ENCODE measurements around the gene GRID2.
"Not testable (repeated sequence)": the region's sequence is repeated elsewhere in the genome, so short reads cannot be mapped to it uniquely, and the experiment has no call there.

Gene GRID2

DNA sequence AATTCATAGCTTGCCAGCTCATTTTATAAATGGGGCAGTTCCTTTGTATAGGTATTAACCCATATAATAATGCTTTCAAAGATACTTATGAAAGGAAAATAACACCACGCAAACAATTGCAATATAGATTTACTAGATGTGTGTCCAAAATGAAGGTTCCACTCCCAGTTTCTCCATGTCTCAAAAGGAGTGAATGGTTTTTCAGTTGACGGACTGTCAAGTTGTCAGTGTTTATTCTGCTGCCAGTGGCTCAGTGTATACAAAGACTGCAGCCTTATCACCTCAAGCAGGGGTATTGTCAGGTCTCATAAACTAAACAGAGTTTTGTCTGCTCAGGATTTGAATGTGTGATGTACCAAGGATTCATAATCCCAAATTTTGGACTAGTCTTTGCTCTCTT lies 939.5 kb downstream of the GRID2 start:
- H3K9me3 ChIP-seq (ENCODE audit: insufficient read depth, low read depth, low read length), result no peaks in the 10 kb centered on the region
- 96% methylated on average over 2 of the region's 2 CpGs for WGBS
- H3K27me3 ChIP-seq (ENCODE audit: insufficient read depth, low read length), result no peaks in the 10 kb centered on the region
- no peak overlapping the region for H3K4me3 ChIP-seq (ENCODE audit: low read length)
- H3K4me1 ChIP-seq (ENCODE audit: insufficient read depth, low read length), result no peaks in the 10 kb centered on the region
- no peak overlapping the region for H3K27ac ChIP-seq (ENCODE audit: low read depth, low read length)
- no peak overlapping the region for H3K9ac ChIP-seq (ENCODE audit: low read depth, low read length)
- H3K36me3 ChIP-seq (ENCODE audit: insufficient read depth, low read length), result no peaks in the 10 kb centered on the region

DNA sequence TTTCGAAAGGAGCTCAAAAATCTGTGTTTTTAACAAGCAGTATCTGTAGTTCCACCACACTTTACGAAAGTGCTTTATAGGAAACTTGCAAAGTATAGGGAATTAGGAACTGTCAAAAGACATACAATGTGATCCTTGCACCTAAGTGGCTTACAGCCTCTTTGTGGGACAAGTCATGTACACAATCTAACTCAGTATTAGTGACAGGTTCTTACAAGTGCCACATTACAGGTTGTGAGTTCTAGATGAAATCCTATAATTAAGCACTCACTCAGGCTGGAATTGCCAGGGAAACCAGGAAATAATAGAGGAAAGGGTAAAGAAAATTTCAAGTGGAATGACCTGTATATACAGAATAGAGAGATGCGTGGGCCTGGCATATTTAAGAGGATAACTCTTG lies 957.4 kb downstream of the GRID2 start:
- no peak overlapping the region for H3K27ac ChIP-seq (ENCODE audit: low read depth, low read length)
- no peak overlapping the region for H3K4me3 ChIP-seq (ENCODE audit: low read length)
- H3K36me3 ChIP-seq (ENCODE audit: insufficient read depth, low read length), result no peaks in the 10 kb centered on the region
- no peaks in the 10 kb centered on the region for H3K9me3 ChIP-seq (ENCODE audit: insufficient read depth, low read depth, low read length)
- no peaks in the 10 kb centered on the region for H3K4me1 ChIP-seq (ENCODE audit: insufficient read depth, low read length)
- no peaks in the 10 kb centered on the region for H3K27me3 ChIP-seq (ENCODE audit: insufficient read depth, low read length)
- H3K9ac ChIP-seq (ENCODE audit: low read depth, low read length), result no peak overlapping the region
- 99% methylated on average over 3 of the region's 3 CpGs for WGBS

DNA sequence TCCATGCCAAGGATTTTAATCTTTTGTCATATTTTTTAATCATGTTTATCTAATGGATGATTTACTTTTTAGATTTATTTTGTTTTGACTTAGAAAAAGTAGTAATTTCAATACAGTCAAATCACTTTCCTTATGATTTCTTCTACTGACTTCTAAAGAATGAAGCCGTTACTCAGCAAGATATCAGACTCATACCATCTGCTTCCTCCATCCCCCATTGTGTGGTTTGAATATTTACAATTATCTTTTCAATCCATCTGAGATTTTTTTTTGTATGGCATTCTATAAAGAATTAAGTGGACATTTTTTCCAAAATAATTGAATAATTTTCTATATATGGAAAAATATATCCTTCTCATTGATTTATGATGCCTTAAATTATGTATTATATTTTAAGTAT lies 959.4 kb downstream of the GRID2 start:
- 100% methylated on average over 1 of the region's 1 CpG for WGBS
- H3K9ac ChIP-seq (ENCODE audit: low read depth, low read length), result no peak overlapping the region
- H3K36me3 ChIP-seq (ENCODE audit: insufficient read depth, low read length), result no peaks in the 10 kb centered on the region

DNA sequence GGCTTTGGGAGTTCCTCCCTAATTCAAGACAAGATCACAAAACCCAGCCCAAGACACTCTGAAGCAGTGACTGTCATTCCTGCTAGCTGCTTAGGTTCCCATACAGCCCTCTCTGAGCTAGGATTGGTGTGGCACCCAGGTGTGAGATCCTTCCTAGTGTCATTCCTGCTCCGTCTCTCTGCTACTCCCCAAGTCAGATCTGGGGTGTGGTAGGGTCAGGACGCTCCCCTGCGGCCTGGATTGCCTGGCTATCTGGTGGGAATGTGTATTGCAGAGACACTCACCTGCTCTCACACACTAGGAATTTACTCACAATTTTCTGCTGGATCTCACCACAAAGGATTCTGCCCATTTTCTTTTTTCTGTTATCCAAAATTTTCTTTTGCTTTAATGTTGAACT lies 964.0 kb downstream of the GRID2 start:
- Histone ChIP-seq H3K27me3 (ENCODE audit: insufficient read depth, low read length) (no peaks in the 10 kb centered on the region), H3K4me3 (ENCODE audit: low read length) (no peak overlapping the region), H3K27ac (ENCODE audit: low read depth, low read length) (no peak overlapping the region), H3K9ac (ENCODE audit: low read depth, low read length) (no peak overlapping the region), H3K9me3 (ENCODE audit: insufficient read depth, low read depth, low read length) (no peaks in the 10 kb centered on the region), H3K36me3 (ENCODE audit: insufficient read depth, low read length) (no peaks in the 10 kb centered on the region), H3K4me1 (ENCODE audit: insufficient read depth, low read length) (no peaks in the 10 kb centered on the region)
- WGBS, result 100% methylated on average over 1 of the region's 3 CpGs

More for the DNA sequence above, 959.4 kb downstream of the GRID2 start:
- H3K4me3 ChIP-seq (ENCODE audit: low read length), result no peak overlapping the region
- H3K27me3 ChIP-seq (ENCODE audit: insufficient read depth, low read length), result no peaks in the 10 kb centered on the region
- H3K27ac ChIP-seq (ENCODE audit: low read depth, low read length), result no peak overlapping the region
- no peaks in the 10 kb centered on the region for H3K9me3 ChIP-seq (ENCODE audit: insufficient read depth, low read depth, low read length)
- no peaks in the 10 kb centered on the region for H3K4me1 ChIP-seq (ENCODE audit: insufficient read depth, low read length)

DNA sequence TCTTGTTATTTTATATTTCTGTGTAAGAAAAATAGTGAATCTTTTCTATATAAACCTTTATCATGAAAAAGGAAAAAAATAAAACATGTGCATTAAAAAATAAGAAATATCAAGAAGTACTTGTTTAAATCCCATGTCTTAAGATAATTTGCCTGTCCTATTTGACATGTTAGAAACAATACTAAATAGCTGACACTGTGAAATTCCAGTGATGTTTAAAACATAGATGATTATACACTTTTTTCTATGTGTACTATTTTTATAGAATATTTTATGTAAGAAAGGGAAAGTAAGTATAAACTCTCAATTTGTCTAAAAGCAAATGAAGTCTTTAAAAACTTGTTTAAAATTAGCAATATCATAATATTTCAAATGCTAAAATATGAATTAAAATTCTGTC lies 981.6 kb downstream of the GRID2 start:
- Histone ChIP-seq H3K27me3 (ENCODE audit: insufficient read depth, low read length) (no peaks in the 10 kb centered on the region), H3K9me3 (ENCODE audit: insufficient read depth, low read depth, low read length) (no peaks in the 10 kb centered on the region), H3K27ac (ENCODE audit: low read depth, low read length) (no peak overlapping the region), H3K36me3 (ENCODE audit: insufficient read depth, low read length) (no peaks in the 10 kb centered on the region), H3K9ac (ENCODE audit: low read depth, low read length) (no peak overlapping the region), H3K4me3 (ENCODE audit: low read length) (no peak overlapping the region), H3K4me1 (ENCODE audit: insufficient read depth, low read length) (no peaks in the 10 kb centered on the region)

DNA sequence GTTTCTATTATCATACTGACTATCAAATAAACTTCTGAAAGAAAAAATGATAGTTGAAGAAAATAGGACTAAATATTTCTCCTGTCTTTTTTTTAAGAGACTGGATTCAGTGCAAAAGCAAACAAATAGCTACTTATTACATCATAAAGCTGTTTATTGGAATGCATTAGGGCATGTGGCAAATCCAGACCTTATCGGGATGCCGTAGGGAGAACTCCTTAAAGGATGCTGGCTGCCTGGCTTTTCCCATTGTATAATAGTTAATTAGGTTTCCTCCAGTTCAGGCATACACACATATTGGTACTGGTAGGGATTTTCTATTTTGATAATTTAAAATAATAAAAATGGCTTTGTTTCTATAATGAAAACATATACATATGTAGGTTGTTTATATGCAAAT lies 985.5 kb downstream of the GRID2 start:
- WGBS, result 100% methylated on average over 2 of the region's 2 CpGs
- no peak overlapping the region for H3K9ac ChIP-seq (ENCODE audit: low read depth, low read length)
- H3K4me1 ChIP-seq (ENCODE audit: insufficient read depth, low read length), result no peaks in the 10 kb centered on the region
- H3K36me3 ChIP-seq (ENCODE audit: insufficient read depth, low read length), result no peaks in the 10 kb centered on the region
- no peaks in the 10 kb centered on the region for H3K27me3 ChIP-seq (ENCODE audit: insufficient read depth, low read length)
- no peak overlapping the region for H3K4me3 ChIP-seq (ENCODE audit: low read length)
- H3K9me3 ChIP-seq (ENCODE audit: insufficient read depth, low read depth, low read length), result no peaks in the 10 kb centered on the region
- H3K27ac ChIP-seq (ENCODE audit: low read depth, low read length), result no peak overlapping the region

DNA sequence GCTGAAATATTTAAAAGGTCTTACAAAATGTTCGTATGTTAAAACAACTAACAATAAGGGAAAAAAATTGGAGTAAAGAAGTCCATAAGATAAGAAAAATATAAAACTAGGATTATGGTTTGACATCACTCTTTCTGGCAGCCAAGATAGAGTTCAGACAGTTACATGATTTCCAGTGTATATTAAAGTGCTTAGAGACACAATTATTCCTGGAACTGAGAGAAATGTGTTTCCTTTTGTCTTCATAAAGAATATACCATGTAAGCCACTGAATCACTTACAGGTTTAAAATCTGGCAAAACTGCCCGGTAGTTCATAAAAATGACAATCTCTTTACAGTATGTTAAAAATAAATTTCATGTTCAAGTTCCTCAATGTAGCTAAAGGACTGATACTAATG lies 986.1 kb downstream of the GRID2 start:
- no peak overlapping the region for H3K27ac ChIP-seq (ENCODE audit: low read depth, low read length)
- no peaks in the 10 kb centered on the region for H3K4me1 ChIP-seq (ENCODE audit: insufficient read depth, low read length)
- H3K4me3 ChIP-seq (ENCODE audit: low read length), result no peak overlapping the region
- H3K36me3 ChIP-seq (ENCODE audit: insufficient read depth, low read length), result no peaks in the 10 kb centered on the region
- H3K27me3 ChIP-seq (ENCODE audit: insufficient read depth, low read length), result no peaks in the 10 kb centered on the region
- 83% methylated on average over 1 of the region's 2 CpGs for WGBS
- H3K9ac ChIP-seq (ENCODE audit: low read depth, low read length), result no peak overlapping the region
- no peaks in the 10 kb centered on the region for H3K9me3 ChIP-seq (ENCODE audit: insufficient read depth, low read depth, low read length)

DNA sequence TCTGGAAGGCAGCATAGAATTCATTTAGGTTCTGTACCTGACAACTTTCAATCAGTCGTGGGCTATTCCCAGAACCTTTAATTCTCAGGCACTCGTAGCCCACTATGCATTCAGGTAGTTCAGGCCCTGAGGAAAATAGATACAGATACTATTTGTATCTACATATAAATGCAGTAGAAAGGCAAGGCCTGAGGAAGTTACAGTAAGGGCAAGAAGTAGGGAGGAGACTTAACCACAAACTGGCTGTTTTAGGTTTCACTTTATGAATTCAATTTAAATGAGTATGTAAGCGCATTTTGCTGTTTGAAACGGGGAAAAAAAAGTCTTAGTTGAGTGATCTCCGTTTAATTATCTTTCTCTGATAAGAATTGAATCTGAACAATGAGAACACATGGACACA lies 995.4 kb downstream of the GRID2 start:
- Histone ChIP-seq H3K27ac (ENCODE audit: low read depth, low read length) (no peak overlapping the region), H3K27me3 (ENCODE audit: insufficient read depth, low read length) (no peaks in the 10 kb centered on the region), H3K4me1 (ENCODE audit: insufficient read depth, low read length) (0 out of 2 replicates have a peak, but pooled peaks cover 7% of the 10 kb centered on the region), H3K9ac (ENCODE audit: low read depth, low read length) (no peak overlapping the region), H3K9me3 (ENCODE audit: insufficient read depth, low read depth, low read length) (no peaks in the 10 kb centered on the region), H3K36me3 (ENCODE audit: insufficient read depth, low read length) (no peaks in the 10 kb centered on the region), H3K4me3 (ENCODE audit: low read length) (no peak overlapping the region)
- WGBS, result 78% methylated on average over 5 of the region's 5 CpGs

DNA sequence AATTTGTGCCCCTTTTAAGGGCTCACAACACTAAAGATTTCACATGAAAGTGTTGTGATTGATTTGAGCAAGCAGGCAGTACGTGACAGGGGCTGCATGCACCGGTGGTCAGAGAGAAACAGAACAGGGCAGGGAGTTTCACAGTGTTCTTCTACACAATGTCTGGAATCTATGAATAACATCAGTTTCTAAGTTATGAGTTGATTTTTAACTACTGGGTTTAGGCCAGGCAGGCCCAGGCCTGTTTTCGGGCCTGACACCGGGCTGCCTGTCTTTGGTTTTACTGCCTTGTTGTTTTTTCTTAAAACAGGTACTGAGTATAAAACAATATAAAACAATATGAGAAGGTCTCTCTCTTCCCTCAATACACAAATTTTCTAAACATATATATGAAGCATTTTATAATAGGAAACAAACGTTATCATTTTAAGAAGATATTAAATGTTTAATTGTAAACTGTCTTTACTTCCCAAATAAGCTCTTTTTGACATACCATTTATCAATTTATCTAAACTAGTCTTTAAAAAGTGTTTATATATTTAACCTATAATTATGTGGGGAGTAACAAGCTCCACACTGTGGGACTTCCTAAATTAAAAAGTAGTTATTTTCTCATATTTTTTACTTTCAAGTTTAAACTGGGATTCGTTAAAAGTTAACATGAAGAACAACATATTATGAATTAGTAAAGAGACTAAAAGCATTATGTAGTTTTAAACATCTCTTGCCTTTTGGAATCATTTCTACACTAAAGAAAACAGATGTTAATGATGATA lies 997.2 kb downstream of the GRID2 start:
- H3K27me3 ChIP-seq (ENCODE audit: insufficient read depth, low read length); H3K4me1 ChIP-seq (ENCODE audit: insufficient read depth, low read length); H3K4me3 ChIP-seq (ENCODE audit: low read length); H3K36me3 ChIP-seq (ENCODE audit: insufficient read depth, low read length); H3K9ac ChIP-seq (ENCODE audit: low read depth, low read length); H3K9me3 ChIP-seq (ENCODE audit: insufficient read depth, low read depth, low read length); H3K27ac ChIP-seq (ENCODE audit: low read depth, low read length): not testable (repeated sequence)
- WGBS, result 99% methylated on average over 4 of the region's 6 CpGs

DNA sequence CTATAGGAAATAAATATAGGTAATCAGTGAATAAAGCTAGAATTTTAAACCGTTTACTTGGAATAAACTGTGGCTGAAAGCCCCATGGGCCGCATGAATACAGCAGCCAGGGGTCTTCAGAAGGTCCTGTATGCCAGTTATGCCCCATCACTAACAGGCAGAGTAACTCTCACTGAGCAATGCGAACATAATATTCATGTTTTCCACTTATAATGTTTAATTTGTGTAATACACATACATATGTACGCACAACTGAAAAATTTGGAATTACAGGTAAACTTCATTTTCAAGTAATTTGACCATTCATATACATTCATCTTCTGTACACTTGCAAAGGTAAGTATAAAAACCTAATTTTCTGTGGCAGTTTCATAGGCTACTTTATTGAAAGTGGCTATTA lies 998.5 kb downstream of the GRID2 start:
- Histone ChIP-seq H3K27ac (ENCODE audit: low read depth, low read length) (no peak overlapping the region), H3K4me3 (ENCODE audit: low read length) (no peak overlapping the region), H3K27me3 (ENCODE audit: insufficient read depth, low read length) (no peaks in the 10 kb centered on the region), H3K4me1 (ENCODE audit: insufficient read depth, low read length) (0 out of 2 replicates have a peak, but pooled peaks cover 7% of the 10 kb centered on the region), H3K36me3 (ENCODE audit: insufficient read depth, low read length) (no peaks in the 10 kb centered on the region), H3K9ac (ENCODE audit: low read depth, low read length) (no peak overlapping the region), H3K9me3 (ENCODE audit: insufficient read depth, low read depth, low read length) (no peaks in the 10 kb centered on the region)
- WGBS, result 86% methylated on average over 3 of the region's 4 CpGs

DNA sequence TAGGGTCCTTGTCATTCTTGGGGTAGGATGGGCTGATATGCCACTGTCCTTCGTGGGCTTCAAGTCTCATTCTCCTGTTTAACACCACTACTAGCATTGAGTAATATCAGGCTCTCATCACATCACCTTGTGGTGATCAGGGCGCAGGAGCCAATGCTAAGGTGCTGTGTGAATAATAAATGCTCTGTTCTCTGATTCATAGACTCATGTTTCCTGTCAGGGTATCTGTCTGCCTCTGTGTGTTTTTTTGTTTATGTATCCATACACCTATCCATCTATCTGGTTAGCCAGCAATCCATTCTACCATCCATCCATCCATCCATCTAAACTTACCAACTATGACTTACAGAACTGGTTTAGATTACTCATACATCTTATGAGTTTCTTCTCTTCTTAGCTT lies 999.7 kb downstream of the GRID2 start:
- no peaks in the 10 kb centered on the region for H3K27me3 ChIP-seq (ENCODE audit: insufficient read depth, low read length)
- H3K36me3 ChIP-seq (ENCODE audit: insufficient read depth, low read length), result no peaks in the 10 kb centered on the region
- 0 out of 2 replicates have a peak, but pooled peaks cover 7% of the 10 kb centered on the region for H3K4me1 ChIP-seq (ENCODE audit: insufficient read depth, low read length)
- H3K4me3 ChIP-seq (ENCODE audit: low read length), result no peak overlapping the region
- WGBS, result 100% methylated on average over 2 of the region's 2 CpGs
- no peak overlapping the region for H3K27ac ChIP-seq (ENCODE audit: low read depth, low read length)
- no peaks in the 10 kb centered on the region for H3K9me3 ChIP-seq (ENCODE audit: insufficient read depth, low read depth, low read length)
- H3K9ac ChIP-seq (ENCODE audit: low read depth, low read length), result no peak overlapping the region

DNA sequence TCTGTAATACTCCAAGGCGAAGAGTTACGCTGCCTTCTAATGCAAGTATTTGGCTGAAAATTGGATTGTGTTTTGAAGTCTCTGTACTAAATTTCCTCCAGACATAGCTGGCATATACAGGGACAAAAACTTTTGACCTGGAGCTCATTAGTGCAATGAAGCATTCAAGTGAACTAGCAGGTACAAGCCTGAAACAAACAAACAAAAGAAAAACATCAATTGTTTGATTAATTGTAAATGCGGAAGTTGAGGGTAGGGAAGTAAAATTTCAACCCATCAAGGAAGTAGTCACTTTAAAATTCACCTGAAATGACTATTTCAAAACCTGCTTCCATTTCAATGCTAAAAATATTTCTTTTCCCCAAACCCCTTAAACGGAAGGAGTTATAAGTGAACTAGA lies 1008.5 kb downstream of the GRID2 start:
- Histone ChIP-seq H3K9ac (ENCODE audit: low read depth, low read length) (no peak overlapping the region), H3K27ac (ENCODE audit: low read depth, low read length) (no peak overlapping the region), H3K4me3 (ENCODE audit: low read length) (no peak overlapping the region), H3K27me3 (ENCODE audit: insufficient read depth, low read length) (no peaks in the 10 kb centered on the region), H3K4me1 (ENCODE audit: insufficient read depth, low read length) (peaks cover 6% of the 10 kb centered on the region; the same call in 1 of the 2 replicates), H3K36me3 (ENCODE audit: insufficient read depth, low read length) (no peaks in the 10 kb centered on the region), H3K9me3 (ENCODE audit: insufficient read depth, low read depth, low read length) (no peaks in the 10 kb centered on the region)
- WGBS, result 94% methylated on average over 2 of the region's 4 CpGs
